CD4-positive, CD25-positive, alpha-beta regulatory T cell (primary cell): ENCODE data around the gene ESRRA. TPM values are rescaled to one million over a fixed set of nuclear protein-coding genes. Genes with fewer than 3 reads are reported as not detected.

Source experiments
- ATAC-seq, 2 donors: fragments of 150-1000 bp; cut with Tn5 transposase; one replicate each; pipeline ENCODE4 v1.10.0; 2021; ENCODE audit warnings: low read depth in 2 of 2, moderate number of reproducible peaks in 2 of 2, moderate library complexity in 1 of 2
- DNase-seq, 3 donors: peaks; one replicate each; pipeline versions ENCODE4 v3.0.0 to v3.0.0-alpha.2; 2012 to 2022; ENCODE audit warnings: mixed read lengths in 1 of 3
- H3K27ac ChIP-seq: one replicate; pipeline ENCODE4 v1.7.0; 2013; ENCODE audit warnings: mild to moderate bottlenecking, low read length; ENCODE audit not compliant: insufficient read depth, poor library complexity, severe bottlenecking
- H3K27me3 ChIP-seq: one replicate; pipeline ENCODE4 v1.7.0; 2013; ENCODE audit warnings: low read length; ENCODE audit not compliant: control insufficient read depth, insufficient read depth
- H3K36me3 ChIP-seq: one replicate; pipeline ENCODE4 v1.7.0; 2013; ENCODE audit warnings: mild to moderate bottlenecking, low read length, moderate library complexity; ENCODE audit not compliant: control insufficient read depth, insufficient read depth
- H3K4me1 ChIP-seq: 2 replicates; pipeline ENCODE4 v1.7.0; 2013; ENCODE audit warnings: mild to moderate bottlenecking, low read length; ENCODE audit not compliant: insufficient read depth, control insufficient read depth, poor library complexity, severe bottlenecking
- H3K4me3 ChIP-seq: one replicate; pipeline ENCODE4 v1.7.0; 2013; ENCODE audit warnings: low read depth, mild to moderate bottlenecking, low read length, moderate library complexity
- H3K9me3 ChIP-seq, 2 experiments: 1 replicate in 1 of 2; 2 replicates in 1 of 2; pipeline ENCODE4 v1.7.0; 2013; ENCODE audit warnings: low read length in 2 of 2, mild to moderate bottlenecking in 1 of 2, moderate library complexity in 1 of 2; ENCODE audit not compliant: control insufficient read depth in 2 of 2
- H3K27ac Mint-ChIP-seq, 3 donors: one replicate each; pipeline ENCODE4 v1.8.0; 2020 to 2022; ENCODE audit warnings: mild to moderate bottlenecking in 3 of 3, mixed read lengths in 3 of 3, moderate library complexity in 2 of 3
- H3K27me3 Mint-ChIP-seq: one replicate; pipeline ENCODE4 v1.8.0; 2022; ENCODE audit warnings: mild to moderate bottlenecking, mixed read lengths
- H3K36me3 Mint-ChIP-seq: one replicate; pipeline ENCODE4 v1.8.0; 2020; ENCODE audit warnings: mixed read lengths
- H3K4me1 Mint-ChIP-seq, 4 donors: one replicate each; pipeline ENCODE4 v1.8.0; 2020 to 2022; ENCODE audit warnings: mixed read lengths in 4 of 4, mild to moderate bottlenecking in 1 of 4
- H3K4me3 Mint-ChIP-seq, 4 donors: one replicate each; pipeline ENCODE4 v1.8.0; 2020 to 2022; ENCODE audit warnings: mild to moderate bottlenecking in 4 of 4, mixed read lengths in 4 of 4, moderate library complexity in 3 of 4
- H3K9me3 Mint-ChIP-seq, 7 donors: one replicate each; pipeline ENCODE4 v1.8.0; 2020 to 2022; ENCODE audit warnings: mixed read lengths in 7 of 7, mild to moderate bottlenecking in 3 of 7, moderate library complexity in 2 of 7
- polyA plus RNA-seq, 4 donors: library from polyadenylated mRNA; unstranded; fragments of 300-500 nt; fragmentation: Illumina TruSeq; gene quantifications; one replicate each; pipeline ENCODE4 v1.2.3, GENCODE V29; 2021
- total RNA-seq: library from RNA; stranded (reverse); gene quantifications from one replicate; pipeline ENCODE4 v1.2.3, GENCODE V29; 2022

ESRRA gene
- total and polyA plus RNA-seq, 5 donors from 2014 or later: 6.0 to 28.6 (median 6.6) TPM

GRCh38 chr11:64291752-64292459, 13.4 kb upstream of the ESRRA start:
- Histone ChIP-seq H3K27me3 (peaks cover 21% of the 10 kb centered on the region), H3K4me3 (no peak overlapping the region), H3K9me3 (no peaks in the 10 kb centered on the region), H3K27ac (no peak overlapping the region), H3K36me3 (no peaks in the 10 kb centered on the region), H3K4me1 (peaks cover 16% of the 10 kb centered on the region)
- Mint-ChIP-seq H3K9me3 (no peaks in the 10 kb centered on the region), H3K27me3 (peaks cover 57% of the 10 kb centered on the region), H3K4me3 (no peak overlapping the region), H3K27ac (no peak overlapping the region), H3K4me1 (peaks cover 0 to 7% (median 4%) of the 10 kb centered on the region in 4 donors), H3K36me3 (no peaks in the 10 kb centered on the region)
- ATAC-seq (peak; percentile 25 to 37), DNase-seq (peak in 2 of 3 donors; percentile 14 to 28)

- Histone ChIP-seq H3K27me3 (peaks cover 22% of the 10 kb centered on the region), H3K4me1 (peaks cover 16% of the 10 kb centered on the region), H3K27ac (no peak overlapping the region), H3K36me3 (no peaks in the 10 kb centered on the region), H3K9me3 (no peaks in the 10 kb centered on the region), H3K4me3 (no peak overlapping the region)
- ATAC-seq (no peak), DNase-seq (no peak)
- Mint-ChIP-seq H3K27ac (no peak overlapping the region), H3K4me1 (peaks cover 0 to 10% (median 6%) of the 10 kb centered on the region in 4 donors), H3K36me3 (no peaks in the 10 kb centered on the region), H3K27me3 (peaks cover 65% of the 10 kb centered on the region), H3K9me3 (no peaks in the 10 kb centered on the region), H3K4me3 (peak overlapping the region in 3 of 4 donors; percentile 19 to 56 (median 44))
These were observed 12.7 kb upstream of the ESRRA start for GRCh38 chr11:64292460-64293254.

DNA sequence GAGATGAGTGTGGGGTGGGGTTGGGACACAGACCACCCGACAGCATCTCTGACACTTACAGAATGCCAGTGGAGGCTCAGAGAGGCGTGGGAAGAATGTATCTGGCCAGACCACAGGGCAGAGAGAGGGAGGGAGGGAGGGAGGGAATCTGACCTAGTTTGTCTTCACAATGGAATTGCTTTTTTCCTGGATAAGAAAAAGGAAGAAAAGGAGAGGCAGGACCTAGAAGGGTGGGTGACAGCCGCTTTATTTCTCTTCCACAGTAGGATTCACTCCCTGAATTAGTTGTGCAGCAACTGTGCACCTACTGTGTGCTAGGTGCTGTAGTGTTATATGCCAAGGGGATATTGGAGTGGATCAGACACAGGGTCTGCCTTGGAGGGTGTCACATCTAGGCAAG, 10.6 kb upstream of the ESRRA start:
- no peak overlapping the region for H3K27ac ChIP-seq
- DNase-seq (no peak), ATAC-seq (no peak)
- Mint-ChIP-seq H3K4me1 (peaks cover 0 to 17% (median 9%) of the 10 kb centered on the region in 4 donors), H3K27me3 (peaks cover 82% of the 10 kb centered on the region), H3K4me3 (no peak overlapping the region), H3K27ac (no peak overlapping the region), H3K36me3 (no peaks in the 10 kb centered on the region), H3K9me3 (no peaks in the 10 kb centered on the region)
- H3K36me3 ChIP-seq: no peaks in the 10 kb centered on the region
- no peaks in the 10 kb centered on the region for H3K9me3 ChIP-seq
- peaks cover 24% of the 10 kb centered on the region for H3K27me3 ChIP-seq
- peaks cover 26% of the 10 kb centered on the region for H3K4me1 ChIP-seq
- no peak overlapping the region for H3K4me3 ChIP-seq

GRCh38 chr11:64295760-64296159, 9.6 kb upstream of the ESRRA start:
- Histone ChIP-seq H3K4me1 (peaks cover 35% of the 10 kb centered on the region), H3K4me3 (no peak overlapping the region), H3K36me3 (no peaks in the 10 kb centered on the region), H3K27me3 (peaks cover 26% of the 10 kb centered on the region), H3K9me3 (no peaks in the 10 kb centered on the region), H3K27ac (no peak overlapping the region)
- Mint-ChIP-seq H3K27me3 (peaks cover 85% of the 10 kb centered on the region), H3K27ac (no peak overlapping the region), H3K4me1 (peaks cover 0 to 23% (median 11%) of the 10 kb centered on the region in 4 donors), H3K4me3 (no peak overlapping the region), H3K36me3 (no peaks in the 10 kb centered on the region), H3K9me3 (no peaks in the 10 kb centered on the region)
- ATAC-seq (no peak), DNase-seq (no peak)

GRCh38 chr11:64296236-64296635, 9.1 kb upstream of the ESRRA start:
- Histone ChIP-seq H3K4me1 (peaks cover 39% of the 10 kb centered on the region), H3K27me3 (peaks cover 27% of the 10 kb centered on the region), H3K4me3 (no peak overlapping the region), H3K9me3 (no peaks in the 10 kb centered on the region), H3K36me3 (no peaks in the 10 kb centered on the region), H3K27ac (no peak overlapping the region)
- H3K36me3 Mint-ChIP-seq: no peaks in the 10 kb centered on the region
- no peak overlapping the region for H3K27ac Mint-ChIP-seq
- H3K9me3 Mint-ChIP-seq: no peaks in the 10 kb centered on the region
- peaks cover 87% of the 10 kb centered on the region for H3K27me3 Mint-ChIP-seq
- H3K4me3 Mint-ChIP-seq: no peak overlapping the region
- no peak for ATAC-seq
- DNase-seq: no peak
- H3K4me1 Mint-ChIP-seq: peaks cover 0 to 25% (median 12%) of the 10 kb centered on the region in 4 donors

DNA sequence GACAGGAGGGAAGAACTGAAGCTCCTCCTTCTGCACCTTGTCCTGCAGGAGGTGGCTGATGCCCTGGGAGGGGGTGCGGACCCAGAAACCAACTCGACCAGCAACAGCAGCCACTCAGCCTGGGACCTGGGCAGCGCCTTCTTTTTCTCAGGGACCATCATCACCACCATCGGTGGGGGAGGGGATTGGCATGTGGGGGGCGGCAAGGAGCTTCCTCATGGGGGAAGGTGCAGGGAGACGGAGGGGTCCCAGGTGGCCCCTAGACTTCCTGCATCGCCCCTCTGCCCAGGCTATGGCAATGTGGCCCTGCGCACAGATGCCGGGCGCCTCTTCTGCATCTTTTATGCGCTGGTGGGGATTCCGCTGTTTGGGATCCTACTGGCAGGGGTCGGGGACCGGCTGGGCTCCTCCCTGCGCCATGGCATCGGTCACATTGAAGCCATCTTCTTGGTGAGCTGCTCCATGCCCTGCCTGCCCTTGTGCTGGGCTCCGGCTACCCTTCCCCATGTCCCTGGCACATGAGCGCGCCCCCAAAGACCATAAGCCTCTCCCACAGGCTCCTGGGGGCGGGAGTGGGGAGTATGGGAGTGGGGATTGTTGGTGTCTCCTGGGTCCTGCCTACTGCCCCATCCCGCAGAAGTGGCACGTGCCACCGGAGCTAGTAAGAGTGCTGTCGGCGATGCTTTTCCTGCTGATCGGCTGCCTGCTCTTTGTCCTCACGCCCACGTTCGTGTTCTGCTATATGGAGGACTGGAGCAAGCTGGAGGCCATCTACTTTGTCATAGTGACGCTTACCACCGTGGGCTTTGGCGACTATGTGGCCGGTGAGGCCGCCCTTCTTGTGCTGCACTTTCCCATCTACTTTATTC, 8.3 kb upstream of the ESRRA start:
- no peaks in the 10 kb centered on the region for H3K36me3 Mint-ChIP-seq
- peaks cover 88% of the 10 kb centered on the region for H3K27me3 Mint-ChIP-seq
- no peaks in the 10 kb centered on the region for H3K9me3 Mint-ChIP-seq
- Histone ChIP-seq H3K27me3 (peaks cover 27% of the 10 kb centered on the region), H3K27ac (no peak overlapping the region), H3K4me3 (no peak overlapping the region), H3K4me1 (peaks cover 33% of the 10 kb centered on the region), H3K36me3 (no peaks in the 10 kb centered on the region), H3K9me3 (no peaks in the 10 kb centered on the region)
- DNase-seq (no peak), ATAC-seq (no peak)
- peaks cover 0 to 28% (median 13%) of the 10 kb centered on the region in 4 donors for H3K4me1 Mint-ChIP-seq
- peak overlapping the region in 2 of 4 donors; percentile 27 to 73 for H3K4me3 Mint-ChIP-seq
- H3K27ac Mint-ChIP-seq: no peak overlapping the region

GRCh38 chr11:64297699-64298358, 7.5 kb upstream of the ESRRA start:
- no peaks in the 10 kb centered on the region for H3K9me3 Mint-ChIP-seq
- no peak overlapping the region for H3K27ac ChIP-seq
- ATAC-seq: no peak
- peaks cover 25% of the 10 kb centered on the region for H3K4me1 ChIP-seq
- peaks cover 27% of the 10 kb centered on the region for H3K27me3 ChIP-seq
- no peaks in the 10 kb centered on the region for H3K9me3 ChIP-seq
- H3K4me3 ChIP-seq: no peak overlapping the region
- peaks cover 0 to 28% (median 13%) of the 10 kb centered on the region in 4 donors for H3K4me1 Mint-ChIP-seq
- H3K27me3 Mint-ChIP-seq: peaks cover 85% of the 10 kb centered on the region
- H3K27ac Mint-ChIP-seq: peak overlapping the region in 1 of 3 donors; percentile 20
- H3K36me3 Mint-ChIP-seq: no peaks in the 10 kb centered on the region
- no peak for DNase-seq
- no peaks in the 10 kb centered on the region for H3K36me3 ChIP-seq
- H3K4me3 Mint-ChIP-seq: peak overlapping the region in 2 of 4 donors; percentile 27 to 73
